SK-N-SH (cell line): ENCODE results near the gene SLC9A4. TPM values are rescaled to one million over a fixed set of nuclear protein-coding genes. Genes with fewer than 3 reads are reported as not detected.

ENCODE experiments used
- CTCF ChIA-PET: fragments of 300-600, 350-600 bp; formaldehyde crosslinking; extraction: SDS; loops from one replicate; lab custom pipeline; 2021; lab: Yijun Ruan, JAX
- POLR2A ChIA-PET: fragments of 350-600 bp; sonication (Branson Sonifier 250); formaldehyde crosslinking; extraction: SDS; loops from one replicate; lab custom pipeline; 2020; ENCODE audit warnings: antibody characterized with exemption, inconsistent platforms; lab: Yijun Ruan, JAX
- DNase-seq: peaks from one replicate; pipeline ENCODE4 v3.0.0; 2012
- H2AFZ ChIP-seq: fragments of 200-600 bp; sonication (generic); 2 replicates; pipeline ENCODE4 v1.8.1; 2016; ENCODE audit warnings: antibody characterized with exemption, mild to moderate bottlenecking, low read depth
- H3F3A ChIP-seq: fragments of 200-600 bp; sonication (generic); replicated peaks from 2 replicates; pipeline ENCODE3; 2016; ENCODE audit warnings: antibody characterized with exemption, mild to moderate bottlenecking; ENCODE audit not compliant: insufficient read depth
- H3K27ac ChIP-seq, 2 experiments: fragments of 200-500 bp in 1 of 2; fragments of 200-600 bp in 1 of 2; sonication (Bioruptor generic) in 1 of 2; sonication (generic), shearing (Covaris generic) in 1 of 2; 2 replicates each; pipeline versions ENCODE4 v1.5.1 to v1.6.1; 2014 to 2016; ENCODE audit warnings: low read depth in 2 of 2, inconsistent platforms in 1 of 2, low read length in 1 of 2, mild to moderate bottlenecking in 1 of 2, mixed read lengths in 1 of 2
- H3K27me3 ChIP-seq: fragments of 200-600 bp; sonication (generic), shearing (Covaris generic); 2 replicates; pipeline ENCODE4 v1.6.1; 2016; ENCODE audit warnings: mixed run types; ENCODE audit not compliant: insufficient read depth
- H3K36me3 ChIP-seq, 2 experiments: fragments of 200-500 bp in 1 of 2; fragments of 200-600 bp in 1 of 2; sonication (Bioruptor generic) in 1 of 2; sonication (generic) in 1 of 2; replicated peaks in 1 of 2; 2 replicates each; pipeline versions ENCODE3 to v1.5.1; 2014 to 2016; ENCODE audit warnings: low read length in 1 of 2, mild to moderate bottlenecking in 1 of 2; ENCODE audit not compliant: insufficient read depth in 2 of 2, control insufficient read depth in 1 of 2
- H3K4me1 ChIP-seq, 2 experiments: fragments of 200-500 bp in 1 of 2; fragments of 200-600 bp in 1 of 2; sonication (Bioruptor generic) in 1 of 2; sonication (generic), shearing (Covaris generic) in 1 of 2; 2 replicates each; pipeline versions ENCODE4 v1.5.1 to v1.6.1; 2014 to 2016; ENCODE audit warnings: low read depth in 1 of 2, low read length in 1 of 2, mixed run types in 1 of 2; ENCODE audit not compliant: insufficient read depth in 2 of 2, control insufficient read depth in 1 of 2
- H3K4me2 ChIP-seq: fragments of 200-600 bp; sonication (generic), shearing (Covaris generic); 2 replicates; pipeline ENCODE4 v1.6.1; 2017; ENCODE audit warnings: mixed run types
- H3K4me3 ChIP-seq, 2 experiments: fragments of 200-500 bp in 1 of 2; fragments of 200-600 bp in 1 of 2; sonication (Bioruptor generic) in 1 of 2; sonication (generic), shearing (Covaris generic) in 1 of 2; 2 replicates each; pipeline versions ENCODE4 v1.5.1 to v1.8.1; 2014 to 2016; ENCODE audit warnings: low read depth in 2 of 2, inconsistent platforms in 1 of 2, low read length in 1 of 2, mild to moderate bottlenecking in 1 of 2, mixed read lengths in 1 of 2, moderate library complexity in 1 of 2
- H3K79me2 ChIP-seq: fragments of 200-600 bp; sonication (generic); 2 replicates; pipeline ENCODE4 v1.8.1; 2017; ENCODE audit warnings: mild to moderate bottlenecking; ENCODE audit not compliant: insufficient read depth
- H3K9ac ChIP-seq: fragments of 200-600 bp; sonication (generic); 2 replicates; pipeline ENCODE4 v1.6.1; 2017; ENCODE audit warnings: mixed run types
- H3K9me2 ChIP-seq: fragments of 200-600 bp; sonication (generic); 2 replicates; pipeline ENCODE4 v1.6.1; 2017; ENCODE audit warnings: mixed run types
- H3K9me3 ChIP-seq: fragments of 200-600 bp; sonication (generic); 2 replicates; pipeline ENCODE4 v1.6.1; 2017; ENCODE audit warnings: mixed run types, mild to moderate bottlenecking, moderate library complexity
- H4K20me1 ChIP-seq: fragments of 200-600 bp; sonication (generic); 2 replicates; pipeline ENCODE4 v1.6.1; 2017; ENCODE audit warnings: mild to moderate bottlenecking, mixed run types; ENCODE audit not compliant: insufficient read depth
- CHD2 ChIP-seq: fragments of 150-350 bp; IDR thresholded peaks from 2 replicates; pipeline ENCODE4 v1.6.1; 2018; ENCODE audit warnings: low read length; ENCODE audit not compliant: partially characterized antibody
- ELF1 ChIP-seq: IDR thresholded peaks from 2 replicates; pipeline ENCODE4 v1.4.0; 2012
- EP300 ChIP-seq, 2 experiments: IDR thresholded peaks; 2 replicates each; pipeline versions ENCODE4 v1.4.0 to v1.6.1; 2012; ENCODE audit warnings: borderline replicate concordance in 1 of 2, low read depth in 1 of 2, low read length in 1 of 2
- EZH2phosphoT487 ChIP-seq: fragments of 200-600 bp; sonication (generic); IDR thresholded peaks from 2 replicates; pipeline ENCODE4 v1.6.1; 2017; ENCODE audit warnings: low read depth, mixed run types, mild to moderate bottlenecking, antibody characterized with exemption, moderate library complexity, borderline replicate concordance
- FOSL2 ChIP-seq: IDR thresholded peaks from 2 replicates; pipeline ENCODE4 v1.4.0; 2012; ENCODE audit warnings: low read depth, mild to moderate bottlenecking, moderate library complexity, borderline replicate concordance
- FOXJ3 ChIP-seq: sonication (generic); formaldehyde crosslinking; IDR thresholded peaks from 2 replicates; pipeline ENCODE4 v1.5.1; 2020; ENCODE audit warnings: mild to moderate bottlenecking, missing genetic modification reagents
- FOXM1 ChIP-seq: IDR thresholded peaks from 2 replicates; pipeline ENCODE4 v1.4.0; 2012; ENCODE audit warnings: low read depth, mild to moderate bottlenecking
- GABPA ChIP-seq: IDR thresholded peaks from 2 replicates; pipeline ENCODE4 v1.4.0; 2012; ENCODE audit warnings: low read depth, mild to moderate bottlenecking
- MEF2A ChIP-seq: IDR thresholded peaks from 2 replicates; pipeline ENCODE4 v1.4.0; 2012; ENCODE audit warnings: low read depth, borderline replicate concordance
- MXI1 ChIP-seq: IDR thresholded peaks from 2 replicates; pipeline ENCODE4 v1.6.1; 2012; ENCODE audit warnings: mild to moderate bottlenecking, low read depth, low read length, improper control_type of control experiment
- NFIC ChIP-seq: IDR thresholded peaks from 2 replicates; pipeline ENCODE4 v1.4.0; 2012; ENCODE audit warnings: borderline replicate concordance
- RAD21 ChIP-seq: IDR thresholded peaks from 2 replicates; pipeline ENCODE4 v1.6.1; 2012; ENCODE audit warnings: mild to moderate bottlenecking, low read length
- RCOR1 ChIP-seq: fragments of 150-350 bp; IDR thresholded peaks from 2 replicates; pipeline ENCODE4 v1.6.1; 2017; ENCODE audit warnings: antibody characterized with exemption, low read length
- RFX5 ChIP-seq: IDR thresholded peaks from 2 replicates; pipeline ENCODE4 v1.6.1; 2012; ENCODE audit warnings: mild to moderate bottlenecking, improper control_type of control experiment, low read length
- RXRA ChIP-seq: IDR thresholded peaks from 2 replicates; pipeline ENCODE4 v1.4.0; 2012; ENCODE audit warnings: low read depth, mild to moderate bottlenecking, borderline replicate concordance
- SIN3A ChIP-seq: IDR thresholded peaks from 2 replicates; pipeline ENCODE4 v1.6.1; 2012; ENCODE audit warnings: low read depth, mild to moderate bottlenecking, low read length, moderate library complexity, borderline replicate concordance
- TEAD4 ChIP-seq: IDR thresholded peaks from 2 replicates; pipeline ENCODE4 v1.4.0; 2012; ENCODE audit warnings: mild to moderate bottlenecking, borderline replicate concordance; ENCODE audit not compliant: insufficient read depth
- YY1 ChIP-seq: IDR thresholded peaks from 2 replicates; pipeline ENCODE4 v1.4.0; 2012; ENCODE audit warnings: low read depth, mild to moderate bottlenecking
- WGBS: methylation state at CpG from one replicate; pipeline ENCODE4 v1.1.6; 2017; ENCODE audit warnings: low lambda C conversion rate; 5-methylcytosine and 5-hydroxymethylcytosine counted together
- polyA plus RNA-seq, 3 experiments: library from polyadenylated mRNA; depleted of rRNA; stranded (reverse); fragments of >200 nt; gene quantifications; 2 replicates each; pipeline ENCODE4 v1.2.3, GENCODE V29; 2012
- TF ChIP-seq, protein P1 (sequence below): IDR thresholded peaks from 2 replicates; pipeline ENCODE4 v1.4.0; 2012; ENCODE audit warnings: low read depth
- TF ChIP-seq, protein P2 (sequence below): fragments of 150-350 bp; IDR thresholded peaks from 2 replicates; pipeline ENCODE4 v1.6.1; 2016; ENCODE audit warnings: mild to moderate bottlenecking, low read depth, low read length
- TF ChIP-seq, protein P3 (sequence below): IDR thresholded peaks from 2 replicates; pipeline ENCODE4 v1.4.0; 2012; ENCODE audit warnings: low read depth, borderline replicate concordance

The SLC9A4 gene
- polyA plus RNA-seq, 1 of the 3 experiments (the other 2 are of a cell fraction) = 0.07 TPM

DNA sequence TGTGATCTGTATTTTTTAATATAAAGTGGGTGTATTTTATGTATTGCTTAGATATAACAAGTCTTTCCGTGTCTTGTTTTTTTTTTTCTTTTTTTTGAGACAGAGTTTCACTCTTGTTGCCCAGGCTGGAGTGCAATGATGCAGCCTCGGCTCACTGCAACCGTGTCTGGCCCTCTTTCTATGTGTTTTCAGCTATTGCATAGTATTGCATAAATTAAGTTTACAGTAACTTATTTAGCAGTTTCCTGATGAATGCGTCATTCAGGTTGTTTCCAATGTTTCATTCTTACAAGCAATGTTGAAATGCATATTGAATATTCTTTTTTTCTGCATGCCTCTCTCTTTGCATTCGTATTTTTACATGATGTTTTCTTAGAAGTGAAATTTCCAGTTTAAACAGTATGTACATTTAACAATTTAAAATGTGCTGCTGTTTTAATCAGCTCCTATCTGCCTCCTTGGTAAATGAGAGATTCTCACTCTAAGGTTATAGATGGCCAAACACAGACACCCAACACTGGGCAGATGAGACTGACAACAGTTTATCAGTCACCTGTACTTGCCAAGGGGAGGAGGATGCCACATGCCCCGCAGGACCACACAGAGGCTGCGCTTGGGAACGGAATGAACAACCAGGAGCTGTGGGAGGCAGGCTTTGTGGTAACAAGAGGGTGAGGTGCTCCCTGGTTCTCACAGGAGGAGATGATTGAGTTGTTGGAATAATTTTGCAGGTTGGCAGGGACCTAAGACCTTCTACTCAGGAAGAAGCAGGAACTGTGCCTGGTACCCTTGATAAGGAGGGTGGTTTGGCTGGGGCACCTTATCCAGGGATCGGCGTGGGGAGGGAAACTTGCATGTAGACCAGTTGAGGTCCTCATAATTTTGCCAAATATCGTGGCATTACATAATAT lies 7.5 kb downstream of the SLC9A4 start (continued):
- TF ChIP-seq GABPA = no peak

DNA sequence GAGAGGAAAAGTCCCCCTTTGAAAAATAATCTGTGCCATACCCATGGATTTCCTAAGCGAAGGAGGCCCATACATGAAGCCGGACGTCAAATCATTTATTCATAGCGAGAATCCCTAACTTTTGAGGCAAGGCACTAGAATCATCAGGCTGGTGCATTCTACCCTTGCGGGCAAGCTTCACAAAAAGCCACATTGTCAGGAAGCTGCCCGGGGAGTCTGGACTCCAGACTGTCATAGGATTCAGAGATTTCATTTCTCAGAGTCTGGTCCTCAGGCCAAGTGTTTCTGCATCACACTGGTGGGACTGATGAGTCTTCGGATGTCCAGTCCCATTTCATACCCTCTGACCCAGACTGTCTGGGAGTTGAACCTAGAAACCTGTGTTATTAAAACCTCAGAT lies 8.9 kb downstream of the SLC9A4 start:
- Histone ChIP-seq H3K79me2 (no peaks in the 10 kb centered on the region), H3K27ac (no peak overlapping the region), H4K20me1 (no peaks in the 10 kb centered on the region), H3K4me2 (no peak overlapping the region), H3K9me3 (no peaks in the 10 kb centered on the region), H3K27me3 (no peaks in the 10 kb centered on the region), H3K4me1 (no peaks in the 10 kb centered on the region; a peak in 1 of 4 replicates), H3K36me3 (no peaks in the 10 kb centered on the region), H3F3A (no peaks in the 10 kb centered on the region), H3K9ac (no peak overlapping the region), H2AFZ (no peak overlapping the region), H3K9me2 (no peaks in the 10 kb centered on the region), H3K4me3 (no peak overlapping the region)
- TF ChIP-seq, protein P1, sequence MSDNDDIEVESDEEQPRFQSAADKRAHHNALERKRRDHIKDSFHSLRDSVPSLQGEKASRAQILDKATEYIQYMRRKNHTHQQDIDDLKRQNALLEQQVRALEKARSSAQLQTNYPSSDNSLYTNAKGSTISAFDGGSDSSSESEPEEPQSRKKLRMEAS = no peak
- no peak for TF ChIP-seq FOXM1
- TF ChIP-seq SIN3A = no peak
- TF ChIP-seq RFX5 = no peak
- TF ChIP-seq, protein P2, sequence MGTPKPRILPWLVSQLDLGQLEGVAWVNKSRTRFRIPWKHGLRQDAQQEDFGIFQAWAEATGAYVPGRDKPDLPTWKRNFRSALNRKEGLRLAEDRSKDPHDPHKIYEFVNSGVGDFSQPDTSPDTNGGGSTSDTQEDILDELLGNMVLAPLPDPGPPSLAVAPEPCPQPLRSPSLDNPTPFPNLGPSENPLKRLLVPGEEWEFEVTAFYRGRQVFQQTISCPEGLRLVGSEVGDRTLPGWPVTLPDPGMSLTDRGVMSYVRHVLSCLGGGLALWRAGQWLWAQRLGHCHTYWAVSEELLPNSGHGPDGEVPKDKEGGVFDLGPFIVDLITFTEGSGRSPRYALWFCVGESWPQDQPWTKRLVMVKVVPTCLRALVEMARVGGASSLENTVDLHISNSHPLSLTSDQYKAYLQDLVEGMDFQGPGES = no peak
- TF ChIP-seq TEAD4 = no peak
- no peak for TF ChIP-seq EZH2phosphoT487
- no peak for TF ChIP-seq RXRA
- WGBS = 38% methylated on average over 7 of the region's 7 CpGs
- ChIA-PET POLR2A (no interaction called here), CTCF (interaction anchor here (1.2 kb wide), 1 partner anchor 9 kb away, joined by 4 read pairs; the partner anchor contains the start of gene SLC9A4)
- DNase-seq = no peak

- 37% methylated on average over 3 of the region's 6 CpGs for WGBS
- no peak for DNase-seq
- CTCF ChIA-PET = interaction anchor here (1.5 to 2.8 kb wide), 2 partner anchors 11 to 323 kb away, joined by 3 to 26 read pairs; partner anchors contain the start of gene SLC9A4
- H3K79me2 ChIP-seq = no peaks in the 10 kb centered on the region
- H3K4me3 ChIP-seq = no peak overlapping the region
- POLR2A ChIA-PET = no interaction called here
- no peaks in the 10 kb centered on the region for H3K9me2 ChIP-seq
- H3K9ac ChIP-seq = no peak overlapping the region
- no peaks in the 10 kb centered on the region for H3K9me3 ChIP-seq
- H3K36me3 ChIP-seq = no peaks in the 10 kb centered on the region
- H4K20me1 ChIP-seq = no peaks in the 10 kb centered on the region
- H2AFZ ChIP-seq = no peak overlapping the region
- H3F3A ChIP-seq = peaks cover 8% of the 10 kb centered on the region
- H3K4me1 ChIP-seq = no peaks in the 10 kb centered on the region; a peak in 1 of 4 replicates
- TF ChIP-seq GABPA = no peak
- TF ChIP-seq RAD21 = no peak
- no peak for TF ChIP-seq YY1
- TF ChIP-seq RFX5 = no peak
- TF ChIP-seq, protein P3, sequence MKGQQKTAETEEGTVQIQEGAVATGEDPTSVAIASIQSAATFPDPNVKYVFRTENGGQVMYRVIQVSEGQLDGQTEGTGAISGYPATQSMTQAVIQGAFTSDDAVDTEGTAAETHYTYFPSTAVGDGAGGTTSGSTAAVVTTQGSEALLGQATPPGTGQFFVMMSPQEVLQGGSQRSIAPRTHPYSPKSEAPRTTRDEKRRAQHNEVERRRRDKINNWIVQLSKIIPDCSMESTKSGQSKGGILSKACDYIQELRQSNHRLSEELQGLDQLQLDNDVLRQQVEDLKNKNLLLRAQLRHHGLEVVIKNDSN = no peak
- TF ChIP-seq CHD2 = no peak
- TF ChIP-seq NFIC = no peak
- no peak for TF ChIP-seq FOXJ3
- TF ChIP-seq FOSL2 = no peak
- no peak for TF ChIP-seq MXI1
- TF ChIP-seq, protein P1 = no peak
- no peak for TF ChIP-seq EP300 (IDR thresholded peaks at IDR 0.05; ENCODE audit: borderline replicate concordance in 1 of 2, low read depth in 1 of 2, low read length in 1 of 2)
- TF ChIP-seq RCOR1 = no peak
- no peak for TF ChIP-seq MEF2A
- no peak for TF ChIP-seq ELF1
- no peaks in the 10 kb centered on the region for H3K27me3 ChIP-seq
- no peak overlapping the region for H3K4me2 ChIP-seq
- H3K27ac ChIP-seq = no peak overlapping the region
Measured at GRCh38 chr2:102483086-102483485, 10.1 kb downstream of the SLC9A4 start.
